Activated CD4-positive, CD25-positive, alpha-beta regulatory T cell (primary cell): ENCODE measurements around the gene PLEKHA6.
"Not testable (repeated sequence)": the region's sequence is repeated elsewhere in the genome, so short reads cannot be mapped to it uniquely, and the experiment has no call there.

ENCODE experiments used
- DNase-seq, 4 experiments: peaks; one replicate each; lab custom pipeline; 2025; lab: John Stamatoyannopoulos, UW

PLEKHA6 gene

DNA sequence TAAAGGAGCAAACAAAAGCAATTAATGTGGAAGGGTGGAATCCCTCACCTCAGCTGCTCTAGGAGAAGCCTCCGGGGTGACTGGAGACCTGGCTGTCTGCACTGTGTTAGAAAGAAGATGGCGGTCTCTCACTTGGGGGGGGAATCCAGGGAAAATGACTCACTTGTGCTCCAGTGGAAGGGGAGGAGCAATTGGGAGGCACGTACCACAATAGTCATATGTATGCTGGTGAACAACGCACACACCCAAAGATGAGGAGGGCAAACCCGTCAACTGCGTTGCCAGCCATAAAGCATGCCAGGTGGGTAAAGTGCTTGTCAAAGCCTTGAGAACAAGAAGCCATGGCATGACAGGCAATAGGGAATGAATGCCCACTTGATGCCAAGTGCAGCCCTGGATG lies 22.1 kb downstream of the PLEKHA6 start:
- no peak for DNase-seq

DNA sequence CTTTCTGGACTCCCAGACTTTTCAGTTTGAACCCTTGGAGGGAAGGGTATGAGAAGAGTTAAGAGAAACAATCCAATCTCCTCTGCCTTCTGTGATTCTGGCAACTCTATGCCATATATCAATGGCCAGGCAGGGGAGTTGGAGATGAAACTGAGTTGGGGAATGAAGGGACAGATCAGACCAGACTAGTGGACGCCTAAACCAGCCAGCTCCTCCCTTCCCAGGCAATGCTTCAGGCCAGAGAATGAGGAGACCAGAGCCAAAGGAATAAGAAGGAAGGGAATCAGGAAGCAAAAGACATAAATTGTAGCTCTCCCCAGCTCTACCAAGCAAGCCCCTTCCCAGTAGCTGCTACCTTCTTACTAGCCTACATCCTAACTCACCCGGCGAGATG lies 22.7 kb downstream of the PLEKHA6 start:
- DNase-seq: no peak

DNA sequence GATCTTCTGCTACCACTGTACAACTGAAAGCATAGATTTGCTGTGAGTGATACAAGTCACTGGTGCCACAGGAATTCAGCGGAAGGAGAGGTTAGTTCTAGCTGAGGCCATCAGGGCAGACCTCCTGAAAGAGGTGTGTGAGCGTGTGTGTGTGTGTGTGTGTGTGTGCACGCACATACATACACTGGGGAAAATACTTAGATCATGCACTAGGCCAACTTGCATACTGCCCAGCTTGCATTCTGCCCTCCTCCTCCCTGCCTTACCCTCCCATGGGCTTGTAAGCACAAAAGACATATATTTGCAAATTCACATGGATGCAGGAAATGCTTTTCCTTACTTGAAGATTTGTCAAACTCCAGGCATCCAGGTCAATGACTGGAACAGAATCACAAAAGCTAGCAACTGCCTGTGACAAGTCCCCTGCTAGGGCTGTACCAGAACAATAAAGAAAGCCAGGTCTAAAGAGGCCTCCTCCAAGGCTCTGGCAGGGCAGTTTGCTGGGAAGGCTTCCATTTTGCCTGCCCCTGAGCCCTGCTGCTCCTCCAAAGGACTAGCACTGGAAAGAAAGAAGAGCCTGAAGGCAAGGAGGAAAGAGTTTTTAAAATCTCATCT lies 23.2 kb downstream of the PLEKHA6 start:
- no peak for DNase-seq

DNA sequence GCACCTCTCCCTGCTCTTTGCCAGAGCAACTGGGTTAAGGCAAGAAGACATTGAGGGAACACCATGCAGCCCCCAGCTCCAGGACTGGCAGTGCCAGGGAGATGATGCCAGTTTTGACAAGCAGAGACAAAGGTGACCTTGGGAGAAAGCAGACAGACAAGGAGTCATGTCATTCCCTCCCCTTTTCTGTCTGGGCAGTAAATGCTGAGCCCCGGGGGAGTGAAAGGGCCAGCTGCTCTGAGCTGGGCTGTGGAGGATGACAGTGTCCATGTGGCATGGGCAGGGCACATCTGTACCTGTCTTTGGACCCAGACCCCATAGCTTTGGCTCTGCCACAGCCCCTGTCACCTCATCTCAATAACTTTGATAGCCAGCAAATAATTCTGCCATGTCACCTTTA lies 24.2 kb downstream of the PLEKHA6 start:
- no peak for DNase-seq

DNA sequence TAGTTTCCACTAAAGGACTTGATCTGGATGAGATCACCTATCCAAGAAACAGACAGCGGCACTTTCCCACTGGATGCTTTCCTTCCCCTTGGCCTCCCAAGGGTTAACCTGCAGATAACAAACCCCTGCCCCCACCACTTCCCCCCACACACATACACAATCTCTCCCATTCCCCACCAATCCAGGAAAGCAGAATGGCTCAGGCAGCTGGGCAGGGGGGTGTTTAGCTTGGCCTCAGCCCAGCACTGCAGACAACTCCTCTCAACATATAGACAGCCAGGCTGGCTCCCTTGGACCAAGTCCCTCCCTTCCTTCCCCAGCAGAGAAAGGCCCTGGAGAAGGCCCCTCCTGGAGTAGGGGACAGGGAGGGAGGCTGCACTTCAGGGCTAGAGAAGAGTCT lies 24.6 kb downstream of the PLEKHA6 start:
- DNase-seq: no peak

DNA sequence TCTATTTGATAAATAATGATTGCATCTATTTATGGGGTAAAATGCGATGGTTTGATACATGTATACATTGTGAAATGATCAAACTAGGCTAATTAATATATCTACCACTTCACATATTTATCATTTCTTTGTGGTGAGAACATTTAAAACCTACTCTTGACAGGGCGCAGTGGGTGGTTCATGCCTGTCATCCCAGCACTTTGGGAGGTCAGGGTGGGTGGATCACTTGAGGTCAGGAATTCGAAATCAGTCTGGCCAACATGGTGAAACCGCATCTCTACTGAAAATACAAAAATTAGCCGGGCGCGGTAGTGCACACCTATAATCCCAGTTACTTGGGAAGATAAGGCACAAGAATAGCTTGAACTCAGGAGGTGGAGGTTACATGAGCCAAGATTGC lies 25.3 kb downstream of the PLEKHA6 start:
- DNase-seq: no peak

DNA sequence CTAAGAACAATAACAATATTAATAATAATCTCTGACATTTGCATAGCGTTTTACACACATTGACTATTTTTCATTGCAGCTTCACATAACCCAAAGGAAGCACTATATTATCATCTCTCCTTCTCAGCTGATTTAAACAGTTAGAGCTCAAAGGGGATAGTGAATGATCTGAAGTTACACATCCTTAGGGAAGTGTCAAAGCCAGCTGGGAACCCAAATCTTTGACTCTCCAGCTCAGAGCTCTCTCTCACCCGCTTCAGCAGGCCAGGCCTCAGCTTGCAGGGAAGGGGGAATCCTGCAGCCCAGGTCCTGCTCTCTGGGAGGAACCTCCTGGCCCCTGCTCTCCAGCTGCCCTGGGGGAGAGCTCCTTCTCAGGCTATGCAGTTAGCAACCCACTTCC lies 26.3 kb downstream of the PLEKHA6 start:
- DNase-seq: no peak

DNA sequence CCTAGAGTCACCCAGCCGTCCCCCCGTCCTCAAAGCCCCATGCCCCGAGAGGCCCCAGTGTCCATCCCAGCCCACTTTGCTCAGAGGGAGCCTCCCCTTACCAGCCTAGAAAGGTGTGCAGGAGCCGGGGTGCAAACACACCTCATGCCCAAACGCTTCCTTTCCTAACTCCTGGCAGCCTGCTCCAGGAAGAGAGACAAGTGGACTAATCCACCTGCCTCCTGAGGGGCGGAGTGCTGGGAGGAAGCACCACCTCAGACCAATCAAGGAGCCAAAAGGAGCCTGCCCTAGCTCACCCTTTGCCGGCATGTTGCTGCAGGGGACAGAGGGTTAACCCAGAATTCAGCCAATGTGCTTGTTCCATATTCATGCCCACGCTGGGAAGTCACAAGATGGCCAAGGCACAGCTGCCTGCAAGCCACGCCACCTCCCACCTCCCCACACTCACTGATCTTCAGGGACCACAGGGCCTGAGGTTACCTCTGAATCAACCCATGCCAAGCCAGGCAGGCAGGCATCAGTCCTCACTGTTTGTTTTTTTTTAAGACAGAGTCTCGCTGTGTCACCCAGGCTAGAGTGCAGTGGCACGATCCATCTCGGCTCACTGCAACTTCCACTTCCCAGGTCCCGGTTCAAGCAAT lies 27.8 kb downstream of the PLEKHA6 start:
- no peak for DNase-seq

DNA sequence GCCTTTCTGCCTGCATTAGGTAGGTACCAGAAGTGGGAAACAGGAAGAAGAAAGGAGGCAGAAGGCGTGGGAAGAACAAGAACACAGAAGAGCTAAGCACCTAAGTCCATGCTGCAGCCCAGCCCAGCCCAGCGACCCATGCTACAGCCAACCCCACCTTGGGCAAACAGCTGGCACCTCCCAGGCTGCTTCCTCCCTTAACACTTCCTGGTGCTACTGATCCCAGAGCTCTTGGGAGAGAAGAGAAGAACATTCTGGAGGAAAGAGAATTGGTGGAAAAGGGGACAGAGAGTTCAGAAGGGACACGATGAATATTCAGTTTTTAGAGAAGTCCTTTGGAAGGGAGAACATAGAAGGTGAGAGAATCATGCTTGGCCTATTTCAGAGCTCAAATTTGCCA lies 28.5 kb downstream of the PLEKHA6 start:
- DNase-seq: no peak

DNA sequence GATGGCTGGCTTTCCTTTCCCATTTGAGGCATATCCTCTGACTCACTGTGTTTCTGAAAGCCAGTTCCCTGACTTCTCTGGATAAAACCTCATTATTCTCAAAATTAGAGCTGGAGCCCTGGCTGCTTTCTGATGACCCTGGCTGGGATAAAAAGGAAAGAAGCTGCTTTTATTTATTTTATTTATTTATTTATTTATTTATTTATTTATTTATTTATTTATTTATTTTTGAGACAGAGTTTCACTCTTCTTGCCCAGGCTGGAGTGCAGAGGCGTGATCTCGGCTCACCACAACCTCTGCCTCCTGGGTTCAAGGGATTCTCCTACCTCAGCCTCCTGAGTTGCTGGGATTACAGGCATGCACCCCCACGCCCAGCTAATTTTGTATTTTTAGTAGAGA lies 31.9 kb downstream of the PLEKHA6 start:
- not testable (repeated sequence) for DNase-seq

DNA sequence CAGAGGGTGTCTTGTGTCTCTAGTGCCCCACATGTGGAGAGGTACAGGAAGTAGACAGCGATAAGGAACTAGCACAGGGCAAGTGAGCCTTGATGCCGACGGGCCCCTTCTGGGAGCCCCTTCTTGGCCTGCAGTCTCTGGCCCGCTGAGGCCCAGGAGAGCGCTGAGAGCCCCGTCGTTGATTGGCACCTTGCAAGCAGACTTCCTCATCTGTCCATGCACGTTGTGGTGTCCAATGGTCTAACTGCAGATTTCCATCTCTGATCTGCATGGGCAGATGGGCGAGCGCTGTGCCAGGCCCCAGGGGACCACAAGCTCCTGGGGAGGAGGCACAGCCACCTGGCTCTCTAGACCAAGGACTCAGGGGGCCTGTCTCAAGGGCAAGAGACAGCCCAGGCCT lies 32.4 kb downstream of the PLEKHA6 start:
- no peak for DNase-seq

DNA sequence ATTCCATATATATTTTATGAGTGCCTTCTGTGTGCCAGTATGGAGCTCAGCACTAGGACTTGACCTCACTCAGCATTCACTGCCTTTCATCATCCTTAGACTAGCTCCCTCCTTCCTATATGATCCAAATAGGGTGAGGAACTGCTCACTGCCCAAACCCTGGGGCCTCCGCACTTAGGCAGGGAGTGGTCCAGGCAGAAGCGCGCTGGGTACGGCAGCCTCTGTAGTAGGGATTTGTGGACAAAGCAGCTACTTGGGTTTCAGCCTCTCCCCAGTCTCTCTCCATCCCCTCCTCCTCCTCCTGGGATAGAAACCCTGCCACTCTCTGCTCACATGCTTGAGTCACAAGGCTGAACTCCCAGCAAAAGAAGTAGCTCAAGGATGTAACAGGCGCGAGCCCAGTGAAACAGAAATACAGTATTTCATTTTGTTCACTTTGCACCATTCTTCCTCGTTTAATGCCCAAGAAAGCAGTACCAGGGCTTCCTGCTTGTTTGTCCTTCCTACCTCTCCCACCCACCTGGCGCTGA lies 32.9 kb downstream of the PLEKHA6 start:
- no peak for DNase-seq

DNA sequence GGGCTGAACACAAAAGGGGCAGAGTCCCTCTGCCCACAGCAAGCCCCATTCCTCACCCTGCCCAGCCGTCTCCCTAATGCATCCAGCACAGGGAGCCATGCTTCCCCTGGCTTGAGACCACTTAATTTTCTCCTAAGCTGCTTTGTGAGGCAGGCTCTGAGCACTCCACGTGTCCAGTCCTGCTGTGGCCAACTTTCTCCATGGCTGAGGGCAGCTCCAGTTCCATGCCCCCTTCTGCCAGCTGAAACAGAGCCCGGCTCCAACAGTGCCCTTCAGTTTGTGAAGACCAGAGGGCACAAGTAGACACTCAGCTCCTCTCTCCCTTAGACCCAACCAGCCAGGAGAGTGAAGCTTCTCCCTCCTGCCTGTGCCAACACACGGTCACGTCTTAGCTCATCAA lies 33.8 kb downstream of the PLEKHA6 start:
- DNase-seq: no peak

DNA sequence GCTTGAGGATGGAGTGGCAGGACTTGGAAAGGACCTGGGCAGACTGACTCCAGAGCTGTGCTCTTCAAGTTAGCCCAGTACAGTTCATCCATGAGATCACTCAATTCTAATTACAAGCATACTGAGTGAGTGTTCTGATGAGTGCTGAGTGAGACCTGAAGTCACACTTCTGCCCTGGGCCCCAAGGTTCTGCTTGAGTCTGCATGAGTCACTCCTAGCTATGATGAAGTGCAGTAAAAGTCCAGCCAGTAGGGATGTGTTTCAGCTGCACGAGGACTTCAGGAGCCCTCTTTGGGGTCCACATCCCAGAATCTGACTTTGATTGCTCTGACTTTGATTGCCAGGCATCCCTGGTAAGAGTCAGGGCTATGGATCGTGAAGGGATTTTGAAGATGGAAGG lies 35.8 kb downstream of the PLEKHA6 start:
- no peak for DNase-seq

DNA sequence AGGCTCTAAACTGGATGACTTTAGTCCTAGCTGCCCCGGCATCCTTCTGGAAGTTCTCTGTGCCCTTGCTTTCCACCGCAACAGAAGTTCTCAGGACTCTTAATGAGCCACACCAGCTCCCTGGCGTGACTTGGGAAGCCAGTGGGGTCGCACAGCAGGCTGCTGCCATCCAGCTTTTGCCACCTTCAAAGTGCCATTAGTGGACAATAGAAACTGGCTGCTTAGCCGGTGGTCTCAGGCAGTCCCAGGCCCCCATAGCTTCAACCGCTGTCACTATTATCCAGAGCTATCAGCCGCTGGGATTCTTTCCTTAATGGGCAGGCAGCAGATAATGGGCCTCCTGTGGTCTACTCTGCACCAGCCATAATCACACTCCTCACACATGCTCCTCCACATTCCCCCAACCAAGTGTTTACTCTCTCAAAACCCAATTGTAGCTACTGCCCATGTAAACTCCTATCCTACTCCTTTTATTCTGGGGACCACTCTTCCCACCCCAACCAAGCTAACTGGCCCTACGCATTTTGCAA lies 37.3 kb downstream of the PLEKHA6 start:
- no peak for DNase-seq

DNA sequence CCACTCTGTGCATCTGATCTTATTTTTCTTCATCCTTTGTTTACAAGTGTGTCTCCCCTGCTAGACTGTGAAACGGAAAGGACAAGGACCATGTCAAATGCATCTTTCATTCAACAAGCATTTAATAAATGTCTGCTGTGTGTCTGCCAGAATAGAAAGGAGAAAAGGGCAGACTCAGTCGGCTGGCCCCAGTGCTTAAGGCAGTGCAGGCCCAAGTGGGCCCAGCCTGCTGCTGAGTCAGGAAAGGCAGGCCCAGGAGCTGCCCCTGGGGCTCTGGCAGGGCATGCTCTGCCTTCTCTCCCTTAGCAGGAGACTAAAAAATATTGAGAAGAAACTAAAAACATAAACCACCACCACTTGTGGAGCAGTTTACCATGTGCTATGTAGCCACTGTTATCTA lies 38.1 kb downstream of the PLEKHA6 start:
- no peak for DNase-seq

DNA sequence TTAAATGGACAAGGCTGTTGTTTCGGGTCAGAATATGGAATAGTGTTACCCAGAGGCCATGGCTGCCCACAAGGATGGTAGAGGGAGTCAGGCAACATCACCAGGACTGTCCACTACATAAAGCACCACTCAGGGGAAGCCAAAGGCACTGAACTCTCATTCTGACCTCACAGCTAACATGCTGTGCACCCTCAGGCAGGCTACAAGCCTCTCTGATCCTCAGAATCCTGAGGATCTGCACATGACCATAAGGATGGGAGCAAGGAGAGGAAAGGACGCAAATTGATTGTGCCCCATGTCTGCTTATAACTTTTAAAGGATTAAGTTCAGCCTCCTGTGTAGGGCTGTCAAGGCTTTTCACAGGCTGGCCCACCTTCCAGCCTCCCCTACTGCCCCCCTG lies 38.7 kb downstream of the PLEKHA6 start:
- DNase-seq: no peak

DNA sequence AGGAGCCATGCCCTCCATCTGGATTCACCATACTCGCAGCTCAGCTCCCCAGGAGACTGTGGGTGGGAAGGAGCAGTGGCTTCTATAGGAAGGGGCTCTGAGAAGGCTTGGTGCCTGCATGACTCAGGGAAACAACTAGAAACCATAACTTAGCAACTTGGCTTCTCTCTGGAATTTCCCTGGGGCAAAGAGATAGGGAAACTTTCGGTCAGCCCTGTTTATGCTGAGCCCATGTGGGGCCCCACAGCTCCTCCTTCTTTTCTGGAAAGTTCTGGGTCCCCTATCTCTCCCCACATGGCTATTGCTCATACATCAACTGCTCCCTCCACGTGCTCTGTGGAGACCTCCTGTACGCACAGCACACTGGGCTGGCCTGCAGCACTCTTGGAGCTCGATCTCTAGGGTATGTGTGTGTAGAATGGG lies 39.3 kb downstream of the PLEKHA6 start:
- DNase-seq: no peak

DNA sequence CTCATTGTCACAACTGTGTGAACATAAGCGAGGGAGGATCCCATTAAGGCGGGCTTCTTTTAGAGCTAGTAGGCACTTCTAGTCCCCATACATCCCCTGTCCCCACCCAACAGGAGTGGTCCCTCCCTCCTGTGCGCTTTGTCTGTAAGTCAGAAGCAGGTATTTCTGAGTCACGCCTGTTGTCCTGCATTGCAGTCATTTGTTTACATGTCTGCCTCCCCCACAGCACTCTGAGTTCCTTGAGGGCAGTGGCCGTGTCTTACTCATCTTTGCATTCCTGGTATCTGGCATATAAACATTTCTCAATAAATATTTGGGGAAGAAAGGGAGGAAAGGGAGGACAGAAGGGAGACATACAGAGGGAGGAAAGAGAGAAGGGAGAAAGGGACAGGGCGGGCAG lies 40.3 kb downstream of the PLEKHA6 start:
- DNase-seq: no peak

DNA sequence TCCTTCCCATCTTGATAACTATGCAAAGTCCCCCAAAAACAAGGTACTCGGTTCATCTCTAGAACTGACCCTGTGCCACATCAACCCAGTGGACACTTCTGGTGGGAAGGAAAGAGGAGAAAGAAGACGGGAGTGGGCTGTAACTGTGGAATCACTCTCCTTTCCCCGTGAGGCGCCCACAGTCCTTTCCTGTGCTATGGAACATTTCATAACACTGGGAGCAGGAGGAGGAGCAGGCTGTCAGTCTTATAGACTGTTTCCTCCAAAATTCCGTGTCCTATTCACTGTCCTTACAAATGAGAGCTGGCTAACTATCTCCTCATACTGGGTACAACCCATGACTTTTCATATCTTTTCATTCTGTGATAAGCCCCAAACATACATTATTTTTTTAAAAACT lies 40.7 kb downstream of the PLEKHA6 start:
- DNase-seq: no peak

DNA sequence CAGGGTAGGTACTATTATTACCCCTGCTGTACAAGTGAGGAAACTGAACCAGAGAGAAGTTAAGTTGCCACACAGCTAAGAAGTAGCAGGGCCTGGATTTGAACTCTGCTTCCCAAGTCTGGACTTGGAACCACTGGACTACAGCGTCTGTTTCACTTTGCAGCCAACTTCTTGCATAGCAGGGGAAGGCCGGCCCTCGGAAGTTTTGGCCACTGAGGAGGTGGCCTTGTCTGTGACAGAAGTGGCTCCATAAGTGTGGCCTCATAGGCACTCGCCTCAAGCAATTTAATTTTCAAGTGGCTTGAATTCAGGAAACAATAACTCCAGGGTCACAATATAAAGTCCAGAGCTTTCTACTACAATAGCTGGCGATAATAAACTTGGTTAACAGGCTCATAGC lies 41.4 kb downstream of the PLEKHA6 start:
- DNase-seq: no peak

DNA sequence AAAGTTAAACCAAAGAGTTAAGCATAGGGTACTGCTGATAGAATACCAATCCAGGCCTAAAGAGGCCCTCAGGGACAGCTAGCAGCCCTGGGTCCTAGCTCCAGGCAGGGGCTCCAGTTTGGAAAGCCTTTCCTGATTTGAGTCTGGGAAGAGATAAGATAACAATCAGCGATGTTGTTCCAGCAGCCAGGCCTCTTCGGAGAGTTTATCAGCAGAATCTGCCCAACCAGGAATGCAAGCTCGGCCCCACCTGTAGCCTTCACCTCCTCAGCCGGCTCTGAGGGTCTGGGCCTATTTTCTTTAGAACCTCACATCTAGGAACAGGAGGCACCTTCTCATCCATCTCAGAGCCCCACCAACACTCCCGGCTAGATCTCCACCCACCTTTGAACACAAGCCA lies 42.6 kb downstream of the PLEKHA6 start:
- DNase-seq: no peak

DNA sequence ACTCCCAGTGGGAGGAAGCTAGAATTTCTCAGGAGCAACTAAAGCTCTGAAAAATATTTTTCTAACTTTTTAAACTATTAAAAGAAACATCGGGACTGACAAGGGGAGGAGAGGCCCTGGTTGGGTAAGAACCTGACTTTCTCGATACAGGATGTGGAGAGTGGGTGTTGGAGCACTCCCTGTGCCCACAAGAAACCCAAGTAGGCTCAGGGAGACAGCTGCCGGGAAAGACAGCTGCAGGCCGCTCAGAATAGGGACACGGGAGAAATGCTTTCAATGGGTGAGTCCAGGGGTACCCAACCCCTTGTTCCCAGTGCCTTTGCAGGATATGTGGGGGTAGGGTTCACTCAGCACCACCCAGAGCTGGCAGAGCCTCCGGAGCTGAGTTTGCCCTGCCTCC lies 43.6 kb downstream of the PLEKHA6 start:
- no peak for DNase-seq
